RWPE1 (cell line): ENCODE data around the gene FBLN5.

ENCODE experiments used
- CTCF ChIA-PET: fragments of 350-600 bp; sonication (Branson Sonifier 250); formaldehyde crosslinking; extraction: SDS; loops from one replicate; lab custom pipeline; 2021; lab: Yijun Ruan, JAX
- POLR2A ChIA-PET: fragments of 400-600 bp; formaldehyde crosslinking; extraction: SDS; loops from one replicate; lab custom pipeline; 2020; ENCODE audit warnings: antibody characterized with exemption; ENCODE audit not compliant: low non-redundant PET; lab: Yijun Ruan, JAX
- DNase-seq: peaks from one replicate; pipeline ENCODE4 v3.0.0; 2012; ENCODE audit warnings: low spot score
- H3K27ac ChIP-seq: fragments of 450-650 bp; 2 replicates; pipeline ENCODE4 v1.5.1; 2017
- CTCF ChIP-seq: fragments of 450-650 bp; conservative IDR thresholded peaks from 2 replicates; pipeline ENCODE4 v1.5.1; 2017; ENCODE audit warnings: low read depth, mild to moderate bottlenecking

FBLN5 gene

GRCh38 chr14:91947475-91948184, at the start of gene FBLN5:
FBLN5 (minus strand) TSS chr14:91947694; CDS start chr14:91947229, 465 bp downstream.
- DNase-seq: peak; percentile 35
- ChIA-PET CTCF (no interaction called here), POLR2A (no interaction called here)
- H3K27ac ChIP-seq: peak within 1 kb of the TSS; percentile 57
- no peak for TF ChIP-seq CTCF

- ChIA-PET POLR2A (no interaction called here), CTCF (interaction anchor here (0.7 to 1.6 kb wide), 7 partner anchors 8 to 536 kb away, joined by 3 to 9 read pairs (median 4); no protein-coding TSS in a partner anchor)
- peak; percentile 71 for TF ChIP-seq CTCF
- no peak overlapping the region for H3K27ac ChIP-seq
- peak; percentile 52 for DNase-seq
Observed at GRCh38 chr14:91996948-91997371, 49.5 kb upstream of the FBLN5 start.

- ChIA-PET POLR2A (no interaction called here), CTCF (no interaction called here)
- TF ChIP-seq CTCF: no peak
- H3K27ac ChIP-seq: no peak overlapping the region
- DNase-seq: no peak
Observed at GRCh38 chr14:91987192-91987591, 39.7 kb upstream of the FBLN5 start.

- ChIA-PET CTCF (interaction anchor here (0.5 to 1.8 kb wide), 2 partner anchors 11 to 336 kb away, joined by 3 to 4 read pairs; no protein-coding TSS in a partner anchor), POLR2A (no interaction called here)
- H3K27ac ChIP-seq: no peak overlapping the region
- TF ChIP-seq CTCF: no peak
- DNase-seq: no peak
Observed at GRCh38 chr14:91985521-91986255, 38.2 kb upstream of the FBLN5 start.

GRCh38 chr14:91985008-91985407, 37.5 kb upstream of the FBLN5 start:
- DNase-seq: no peak
- H3K27ac ChIP-seq: no peak overlapping the region
- no peak for TF ChIP-seq CTCF
- ChIA-PET CTCF (interaction anchor here (0.5 kb wide), 1 partner anchor 335 kb away, joined by 3 read pairs; no protein-coding TSS in a partner anchor), POLR2A (no interaction called here)

GRCh38 chr14:91983588-91983987, 36.1 kb upstream of the FBLN5 start:
- ChIA-PET CTCF (no interaction called here), POLR2A (no interaction called here)
- TF ChIP-seq CTCF: no peak
- DNase-seq: no peak
- no peak overlapping the region for H3K27ac ChIP-seq
